ENCODE results near the gene NRXN3. TPM values are rescaled to one million over a fixed set of nuclear protein-coding genes. Genes with fewer than 3 reads are reported as not detected.

NRXN3 gene
- total and polyA plus RNA-seq, 5 donors from 2014 or later: not detected

DNA sequence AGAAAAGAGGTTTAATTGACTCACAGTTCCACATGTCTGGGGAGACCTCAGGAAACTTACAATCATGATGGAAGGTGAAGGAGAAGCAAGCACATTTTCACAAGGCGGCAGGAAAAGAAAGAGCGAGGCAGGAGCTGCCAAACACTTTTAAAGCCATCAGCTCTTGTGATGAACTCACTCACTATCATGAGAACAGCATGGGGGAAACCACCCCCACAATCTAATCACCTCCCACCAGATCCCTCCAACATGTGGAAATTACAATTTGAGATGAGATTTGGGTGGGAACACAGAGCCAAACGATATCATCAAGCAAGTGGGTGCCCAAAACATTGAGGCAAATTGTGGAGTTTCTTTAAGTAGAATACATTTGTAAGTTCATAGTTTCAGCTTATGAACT, 1083.4 kb downstream of the NRXN3 start:
- no peaks in the 10 kb centered on the region for H3K27me3 ChIP-seq (ENCODE audit: control insufficient read depth, insufficient read depth, low read length)
- no peaks in the 10 kb centered on the region for H3K4me1 ChIP-seq (ENCODE audit: control insufficient read depth, insufficient read depth, low read length, poor library complexity, severe bottlenecking)
- Mint-ChIP-seq H3K4me3 (no peak overlapping the region), H3K4me1 (peaks cover 0 to 4% (median 0%) of the 10 kb centered on the region in 4 donors), H3K9me3 (peaks cover 0 to 9% (median 3%) of the 10 kb centered on the region in 7 donors), H3K27me3 (no peaks in the 10 kb centered on the region), H3K36me3 (no peaks in the 10 kb centered on the region), H3K27ac (no peak overlapping the region)
- ATAC-seq (ENCODE audit: low read depth in 2 of 2) (no peak), DNase-seq (no peak)
- H3K27ac ChIP-seq (ENCODE audit: insufficient read depth, low read length, poor library complexity, severe bottlenecking): no peak overlapping the region
- no peaks in the 10 kb centered on the region for H3K36me3 ChIP-seq (ENCODE audit: control insufficient read depth, insufficient read depth, low read length)
- no peak overlapping the region for H3K4me3 ChIP-seq (ENCODE audit: low read depth, low read length)
- H3K9me3 ChIP-seq (ENCODE audit: control insufficient read depth in 2 of 2, low read length in 2 of 2): no peaks in the 10 kb centered on the region

- no peak overlapping the region for H3K27ac ChIP-seq (ENCODE audit: insufficient read depth, low read length, poor library complexity, severe bottlenecking)
- DNase-seq: no peak
- no peaks in the 10 kb centered on the region for H3K4me1 ChIP-seq (ENCODE audit: control insufficient read depth, insufficient read depth, low read length, poor library complexity, severe bottlenecking)
- no peaks in the 10 kb centered on the region for H3K36me3 ChIP-seq (ENCODE audit: control insufficient read depth, insufficient read depth, low read length)
- no peaks in the 10 kb centered on the region for H3K27me3 ChIP-seq (ENCODE audit: control insufficient read depth, insufficient read depth, low read length)
- H3K27ac Mint-ChIP-seq: no peak overlapping the region
- no peaks in the 10 kb centered on the region for H3K27me3 Mint-ChIP-seq
- H3K36me3 Mint-ChIP-seq: no peaks in the 10 kb centered on the region
- no peak for ATAC-seq (ENCODE audit: low read depth in 2 of 2)
- no peaks in the 10 kb centered on the region for H3K9me3 ChIP-seq (ENCODE audit: control insufficient read depth in 2 of 2, low read length in 2 of 2)
- H3K4me3 ChIP-seq (ENCODE audit: low read depth, low read length): no peak overlapping the region
- H3K4me1 Mint-ChIP-seq: peaks cover 0 to 4% (median 0%) of the 10 kb centered on the region in 4 donors
- H3K4me3 Mint-ChIP-seq: no peak overlapping the region
- peaks cover 0 to 9% (median 2%) of the 10 kb centered on the region in 7 donors for H3K9me3 Mint-ChIP-seq
Observed at GRCh38 chr14:79254069-79254775, 1084.0 kb downstream of the NRXN3 start.

GRCh38 chr14:79256380-79256779, 1086.2 kb downstream of the NRXN3 start:
- no peaks in the 10 kb centered on the region for H3K27me3 Mint-ChIP-seq

GRCh38 chr14:79260406-79260805, 1090.2 kb downstream of the NRXN3 start:
- DNase-seq: no peak
- Mint-ChIP-seq H3K27me3 (peaks cover 5% of the 10 kb centered on the region), H3K4me3 (no peak overlapping the region), H3K4me1 (no peaks in the 10 kb centered on the region), H3K27ac (no peak overlapping the region), H3K9me3 (peaks cover 0 to 6% (median 0%) of the 10 kb centered on the region in 7 donors), H3K36me3 (no peaks in the 10 kb centered on the region)
- Histone ChIP-seq H3K36me3 (ENCODE audit: control insufficient read depth, insufficient read depth, low read length) (no peaks in the 10 kb centered on the region), H3K9me3 (ENCODE audit: control insufficient read depth in 2 of 2, low read length in 2 of 2) (no peaks in the 10 kb centered on the region), H3K27ac (ENCODE audit: insufficient read depth, low read length, poor library complexity, severe bottlenecking) (no peak overlapping the region), H3K27me3 (ENCODE audit: control insufficient read depth, insufficient read depth, low read length) (no peaks in the 10 kb centered on the region), H3K4me1 (ENCODE audit: control insufficient read depth, insufficient read depth, low read length, poor library complexity, severe bottlenecking) (no peaks in the 10 kb centered on the region), H3K4me3 (ENCODE audit: low read depth, low read length) (no peak overlapping the region)
- ATAC-seq (ENCODE audit: low read depth in 2 of 2): no peak

More at GRCh38 chr14:79256380-79256779, 1086.2 kb downstream of the NRXN3 start:
- Mint-ChIP-seq H3K4me1 (no peaks in the 10 kb centered on the region), H3K4me3 (peak overlapping the region in 1 of 4 donors; percentile 14), H3K9me3 (peaks cover 0 to 9% (median 3%) of the 10 kb centered on the region in 7 donors), H3K36me3 (no peaks in the 10 kb centered on the region), H3K27ac (no peak overlapping the region)
- no peak for DNase-seq
- no peak for ATAC-seq (ENCODE audit: low read depth in 2 of 2)
- Histone ChIP-seq H3K27me3 (ENCODE audit: control insufficient read depth, insufficient read depth, low read length) (no peaks in the 10 kb centered on the region), H3K27ac (ENCODE audit: insufficient read depth, low read length, poor library complexity, severe bottlenecking) (no peak overlapping the region), H3K9me3 (ENCODE audit: control insufficient read depth in 2 of 2, low read length in 2 of 2) (no peaks in the 10 kb centered on the region), H3K36me3 (ENCODE audit: control insufficient read depth, insufficient read depth, low read length) (no peaks in the 10 kb centered on the region), H3K4me1 (ENCODE audit: control insufficient read depth, insufficient read depth, low read length, poor library complexity, severe bottlenecking) (no peaks in the 10 kb centered on the region), H3K4me3 (ENCODE audit: low read depth, low read length) (no peak overlapping the region)

- Histone ChIP-seq H3K9me3 (ENCODE audit: control insufficient read depth in 2 of 2, low read length in 2 of 2) (no peaks in the 10 kb centered on the region), H3K27ac (ENCODE audit: insufficient read depth, low read length, poor library complexity, severe bottlenecking) (no peak overlapping the region), H3K4me3 (ENCODE audit: low read depth, low read length) (no peak overlapping the region), H3K27me3 (ENCODE audit: control insufficient read depth, insufficient read depth, low read length) (no peaks in the 10 kb centered on the region), H3K36me3 (ENCODE audit: control insufficient read depth, insufficient read depth, low read length) (no peaks in the 10 kb centered on the region), H3K4me1 (ENCODE audit: control insufficient read depth, insufficient read depth, low read length, poor library complexity, severe bottlenecking) (no peaks in the 10 kb centered on the region)
- Mint-ChIP-seq H3K9me3 (peaks cover 0 to 9% (median 0%) of the 10 kb centered on the region in 7 donors), H3K27me3 (peaks cover 5% of the 10 kb centered on the region), H3K4me3 (no peak overlapping the region), H3K36me3 (no peaks in the 10 kb centered on the region), H3K27ac (no peak overlapping the region), H3K4me1 (no peaks in the 10 kb centered on the region)
- DNase-seq (no peak), ATAC-seq (ENCODE audit: low read depth in 2 of 2) (no peak)
Observed at GRCh38 chr14:79265366-79265946, 1095.3 kb downstream of the NRXN3 start.

DNA sequence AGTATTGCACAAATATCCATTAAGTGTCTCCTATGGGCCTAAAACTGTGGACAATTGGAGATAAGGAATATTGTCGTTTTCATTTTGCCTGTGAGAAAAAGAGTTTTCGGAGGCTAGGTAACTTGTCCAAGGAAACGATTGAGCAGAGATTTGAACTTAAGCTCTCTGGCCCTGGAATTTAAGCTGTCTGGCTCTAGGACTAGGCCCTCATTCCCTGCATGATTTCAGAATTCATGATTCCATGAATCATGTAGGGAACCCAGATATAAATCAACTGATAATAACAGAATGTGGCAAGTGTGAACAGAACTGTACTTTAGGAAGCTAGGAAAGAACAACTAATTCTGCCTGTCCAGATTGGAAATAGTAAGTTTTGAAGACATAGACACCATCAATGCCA, 1100.2 kb downstream of the NRXN3 start:
- Mint-ChIP-seq H3K27me3 (peaks cover 3% of the 10 kb centered on the region), H3K9me3 (peaks cover 0 to 5% (median 2%) of the 10 kb centered on the region in 7 donors), H3K36me3 (no peaks in the 10 kb centered on the region), H3K4me3 (no peak overlapping the region), H3K27ac (no peak overlapping the region), H3K4me1 (no peaks in the 10 kb centered on the region)
- Histone ChIP-seq H3K27me3 (ENCODE audit: control insufficient read depth, insufficient read depth, low read length) (no peaks in the 10 kb centered on the region), H3K4me3 (ENCODE audit: low read depth, low read length) (no peak overlapping the region), H3K9me3 (ENCODE audit: control insufficient read depth in 2 of 2, low read length in 2 of 2) (no peaks in the 10 kb centered on the region), H3K36me3 (ENCODE audit: control insufficient read depth, insufficient read depth, low read length) (no peaks in the 10 kb centered on the region), H3K27ac (ENCODE audit: insufficient read depth, low read length, poor library complexity, severe bottlenecking) (no peak overlapping the region), H3K4me1 (ENCODE audit: control insufficient read depth, insufficient read depth, low read length, poor library complexity, severe bottlenecking) (no peaks in the 10 kb centered on the region)
- ATAC-seq (ENCODE audit: low read depth in 2 of 2) (no peak), DNase-seq (no peak)

DNA sequence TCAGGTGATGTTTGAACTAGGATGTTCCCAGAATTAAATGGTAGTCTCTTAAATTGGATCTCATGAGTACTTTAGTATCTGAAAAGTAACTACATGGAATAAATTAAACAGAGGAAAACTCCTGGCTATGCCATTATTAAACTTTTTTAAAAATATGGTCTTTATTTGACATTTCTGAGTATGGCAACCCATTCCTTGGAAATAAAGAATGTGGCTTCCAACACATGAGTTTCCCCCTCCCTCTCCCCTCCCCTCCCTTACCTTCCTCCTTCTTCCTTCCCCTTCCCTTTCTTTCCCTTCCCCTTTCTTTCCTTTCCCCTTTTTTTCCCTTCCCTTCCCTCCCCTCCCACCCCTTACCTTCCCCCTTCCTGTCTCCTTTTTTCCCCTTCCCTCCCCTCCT, 1100.9 kb downstream of the NRXN3 start:
- no peaks in the 10 kb centered on the region for H3K4me1 ChIP-seq (ENCODE audit: control insufficient read depth, insufficient read depth, low read length, poor library complexity, severe bottlenecking)
- H3K27me3 ChIP-seq (ENCODE audit: control insufficient read depth, insufficient read depth, low read length): no peaks in the 10 kb centered on the region
- H3K27ac Mint-ChIP-seq: no peak overlapping the region
- ATAC-seq (ENCODE audit: low read depth in 2 of 2): no peak
- H3K27ac ChIP-seq (ENCODE audit: insufficient read depth, low read length, poor library complexity, severe bottlenecking): no peak overlapping the region
- no peak overlapping the region for H3K4me3 Mint-ChIP-seq
- H3K27me3 Mint-ChIP-seq: peaks cover 8% of the 10 kb centered on the region
- no peaks in the 10 kb centered on the region for H3K36me3 Mint-ChIP-seq
- no peak for DNase-seq
- no peaks in the 10 kb centered on the region for H3K9me3 ChIP-seq (ENCODE audit: control insufficient read depth in 2 of 2, low read length in 2 of 2)
- no peaks in the 10 kb centered on the region for H3K4me1 Mint-ChIP-seq
- no peak overlapping the region for H3K4me3 ChIP-seq (ENCODE audit: low read depth, low read length)
- H3K9me3 Mint-ChIP-seq: peaks cover 0 to 4% (median 2%) of the 10 kb centered on the region in 7 donors
- no peaks in the 10 kb centered on the region for H3K36me3 ChIP-seq (ENCODE audit: control insufficient read depth, insufficient read depth, low read length)

All from CD4-positive, CD25-positive, alpha-beta regulatory T cell (primary cell).